ENCODE data around the gene PAM.

Gene PAM

GRCh38 chr5:102765350-102765749 lies 10.2 kb downstream of the PAM start:
- DNase-seq (ENCODE audit: low spot score) = no peak
- in situ Hi-C loops (cut with MboI; ENCODE audit: low sequenced_read_pairs, unreplicated experiment) = no loop called here
- TF ChIP-seq CTCF (IDR thresholded peaks at IDR 0.05; ENCODE audit: borderline replicate concordance, control extremely low read depth, extremely low read depth, insufficient read depth, missing control alignments) = no peak

- DNase-seq (ENCODE audit: low spot score) = no peak
- in situ Hi-C loops (cut with MboI; ENCODE audit: low sequenced_read_pairs, unreplicated experiment) = no loop called here
- TF ChIP-seq CTCF (IDR thresholded peaks at IDR 0.05; ENCODE audit: borderline replicate concordance, control extremely low read depth, extremely low read depth, insufficient read depth, missing control alignments) = no peak
Observed at GRCh38 chr5:102766295-102767090, 11.4 kb downstream of the PAM start.

- DNase-seq (ENCODE audit: low spot score) = no peak
- no peak for TF ChIP-seq CTCF (IDR thresholded peaks at IDR 0.05; ENCODE audit: borderline replicate concordance, control extremely low read depth, extremely low read depth, insufficient read depth, missing control alignments)
- in situ Hi-C loops (cut with MboI; ENCODE audit: low sequenced_read_pairs, unreplicated experiment) = no loop called here
Observed at GRCh38 chr5:102767862-102768261, 12.8 kb downstream of the PAM start.

- in situ Hi-C loops (cut with MboI; ENCODE audit: low sequenced_read_pairs, unreplicated experiment) = no loop called here
- no peak for DNase-seq (ENCODE audit: low spot score)
- TF ChIP-seq CTCF (IDR thresholded peaks at IDR 0.05; ENCODE audit: borderline replicate concordance, control extremely low read depth, extremely low read depth, insufficient read depth, missing control alignments) = no peak
Observed at GRCh38 chr5:102770803-102771202, 15.7 kb downstream of the PAM start.

GRCh38 chr5:102771435-102771834 lies 16.3 kb downstream of the PAM start:
- TF ChIP-seq CTCF (IDR thresholded peaks at IDR 0.05; ENCODE audit: borderline replicate concordance, control extremely low read depth, extremely low read depth, insufficient read depth, missing control alignments) = no peak
- in situ Hi-C loops (cut with MboI; ENCODE audit: low sequenced_read_pairs, unreplicated experiment) = no loop called here
- no peak for DNase-seq (ENCODE audit: low spot score)

- no peak for DNase-seq (ENCODE audit: low spot score)
Observed at GRCh38 chr5:102772273-102772672, 17.2 kb downstream of the PAM start.

More at GRCh38 chr5:102772273-102772672, 17.2 kb downstream of the PAM start:
- no peak for TF ChIP-seq CTCF (IDR thresholded peaks at IDR 0.05; ENCODE audit: borderline replicate concordance, control extremely low read depth, extremely low read depth, insufficient read depth, missing control alignments)
- in situ Hi-C loops (cut with MboI; ENCODE audit: low sequenced_read_pairs, unreplicated experiment) = no loop called here

Measured in GM13976 (cell line).